Heart right ventricle (tissue), 16 donors: Measurements from ENCODE around the gene TRIM13. TPM values are rescaled to one million over a fixed set of nuclear protein-coding genes. Genes with fewer than 3 reads are reported as not detected.
"Not testable (repeated sequence)": the region's sequence is repeated elsewhere in the genome, so short reads cannot be mapped to it uniquely, and the experiment has no call there.

Source experiments
- ATAC-seq, 8 donors: fragments of 200-7000 bp; cut with Tn5 transposase; one replicate each; pipeline ENCODE4 v1.9.1; 2020; ENCODE audit warnings: mild to moderate bottlenecking in 8 of 8, moderate library complexity in 8 of 8, moderate number of reproducible peaks in 1 of 8
- DNase-seq, 2 donors: peaks; one replicate each; pipeline ENCODE4 v3.0.0-alpha.2; 2020
- H3K27ac ChIP-seq, 10 donors: fragments of 200-600 bp; sonication (generic) in 2 of 10; one replicate each; pipeline versions ENCODE4 v1.5.0 to v1.8.0; 2020 to 2022; ENCODE audit warnings: mild to moderate bottlenecking in 3 of 10
- H3K27me3 ChIP-seq, 7 donors: fragments of 200-600 bp; one replicate each; pipeline ENCODE4 v1.8.0; 2021 to 2022; ENCODE audit warnings: mild to moderate bottlenecking in 2 of 7
- H3K36me3 ChIP-seq, 9 donors: fragments of 200-600 bp; sonication (generic) in 1 of 9; one replicate each; pipeline versions ENCODE4 v1.5.0 to v1.8.0; 2020 to 2022; ENCODE audit warnings: mild to moderate bottlenecking in 2 of 9
- H3K4me1 ChIP-seq, 9 donors: fragments of 200-600 bp; sonication (generic) in 1 of 9; one replicate each; pipeline versions ENCODE4 v1.5.0 to v1.8.0; 2020 to 2022; ENCODE audit warnings: mild to moderate bottlenecking in 4 of 9
- H3K4me3 ChIP-seq, 10 donors: fragments of 200-600 bp; sonication (generic) in 2 of 10; one replicate each; pipeline versions ENCODE4 v1.5.0 to v1.8.0; 2020 to 2022; ENCODE audit warnings: mild to moderate bottlenecking in 7 of 10, moderate library complexity in 2 of 10
- H3K9me3 ChIP-seq, 11 donors: fragments of 200-600 bp in 10 of 11; sonication (generic) in 2 of 11; one replicate each; pipeline versions ENCODE4 v1.5.0 to v1.8.0; 2013 to 2022; ENCODE audit warnings: mild to moderate bottlenecking in 2 of 11, control low read depth in 1 of 11, moderate library complexity in 1 of 11
- CTCF ChIP-seq, 9 donors: fragments of 200-600 bp; sonication (generic) in 2 of 9; IDR thresholded peaks; one replicate each; pipeline versions ENCODE4 v1.5.0 to v1.8.0; 2021 to 2022; ENCODE audit warnings: antibody characterized with exemption in 9 of 9, mild to moderate bottlenecking in 5 of 9, moderate library complexity in 1 of 9
- WGBS, 2 donors: extraction: QIAGEN DNeasy Blood & Tissue Kit; methylation state at CpG; one replicate each; pipeline ENCODE4 v1.1.7; 2013; ENCODE audit warnings: inconsistent platforms in 1 of 2; 5-methylcytosine and 5-hydroxymethylcytosine counted together
- intact Hi-C, 10 donors: fragments of 100-400 bp; cut with DNase I; formaldehyde crosslinking; loops; one replicate each; pipeline versions ENCODE4 v1.11.1 to v1.14.2; 2022
- long read RNA-seq, 3 donors: library from polyadenylated mRNA; unstranded; transcript quantifications; one replicate each; pipeline ENCODE4 v2.0.0, GENCODE V29; 2020 to 2021
- polyA plus RNA-seq, 2 donors: library from polyadenylated mRNA; stranded (reverse); fragments of 200-250 nt; gene quantifications; one replicate each; pipeline ENCODE4 v1.2.3, GENCODE V29; 2013
- total RNA-seq, 10 donors: library from RNA; stranded (reverse); fragmentation: NEBNext Ultra II Directional in 3 of 10; extraction: Animal tissue kit (Norgen Biotek cat#: 25700) in 3 of 10; gene quantifications; one replicate each; pipeline versions ENCODE4 v1.2.1 to v1.2.4, GENCODE V29; 2021 to 2023
- donor health status: Arrhythmogenic right ventricular cardiomyopathy.
- donor health status: ischemic (EF 13 %, LVEDD 7.1; RV severe dilation, severe dysfunction).
- donor health status: healthy with polysubstance abuse.
- donor health status: DM: no; HTN: yes; CAD: no.
- donor health status: DM: no; HTN: no; CAD: no.
- donor health status: ischemic (EF 25% LVEDD 6.9; RV normal size, moderate dysfunction).
- donor health status: ischemic (EF 25% LVEDD 5.7; RV mildly dilated, moderate dysfunction).
- donor health status: healthy.
- donor health status: DM: yes; HTN: yes; CAD: no.
- donor health status: Ischemic cardiomyopathy.
- donor health status: ischemic (EF 35%, LVEDD 5.7; RV mildly dilated, moderate dysfunction).
- donor health status: nonischemic (EF 11% LVEDD 7.7; RV severe dilation, severe dysfunction).
- donor health status: DM: yes; HTN: yes; CAD: no.
- donor health status: PGD.
- donor health status: ischemic (EF 29% LVEDD 5.4; RV normal size, mild dysfunction).
- donor health status: nonischemic (EF 23%, LVEDD 6.1; RV moderate dilation, normal function).

Gene TRIM13
- total RNA-seq = 10 to 100 TPM; 16.0 to 26.9 (median 19.1) TPM
- 10 to 100 TPM in 1 of 2 donors, 1 to 10 TPM in 1; 9.7 to 24.6 TPM for polyA plus RNA-seq
- long read RNA-seq, donor 1, full-length matches to known transcripts = 19 of 23 reads
- long read RNA-seq, donor 1, partial matches to known transcripts = 0 of 23 reads
- long read RNA-seq, donor 1, other reads (novel, unspliced or antisense) = 4 of 23 reads
- long read RNA-seq, donor 2, transcript TRIM13-204 (3 exons, 2,607 nt) = major isoform, 10 of 15 reads
- long read RNA-seq, donor 2, partial matches to known transcripts = 0 of 15 reads
- long read RNA-seq, donor 2, other reads (novel, unspliced or antisense) = 4 of 15 reads
- long read RNA-seq, donor 3, full-length matches to known transcripts = 39 of 44 reads
- long read RNA-seq, donor 3, partial matches to known transcripts = 1 of 44 reads
- long read RNA-seq, donor 3, other reads (novel, unspliced or antisense) = 4 of 44 reads

DNA sequence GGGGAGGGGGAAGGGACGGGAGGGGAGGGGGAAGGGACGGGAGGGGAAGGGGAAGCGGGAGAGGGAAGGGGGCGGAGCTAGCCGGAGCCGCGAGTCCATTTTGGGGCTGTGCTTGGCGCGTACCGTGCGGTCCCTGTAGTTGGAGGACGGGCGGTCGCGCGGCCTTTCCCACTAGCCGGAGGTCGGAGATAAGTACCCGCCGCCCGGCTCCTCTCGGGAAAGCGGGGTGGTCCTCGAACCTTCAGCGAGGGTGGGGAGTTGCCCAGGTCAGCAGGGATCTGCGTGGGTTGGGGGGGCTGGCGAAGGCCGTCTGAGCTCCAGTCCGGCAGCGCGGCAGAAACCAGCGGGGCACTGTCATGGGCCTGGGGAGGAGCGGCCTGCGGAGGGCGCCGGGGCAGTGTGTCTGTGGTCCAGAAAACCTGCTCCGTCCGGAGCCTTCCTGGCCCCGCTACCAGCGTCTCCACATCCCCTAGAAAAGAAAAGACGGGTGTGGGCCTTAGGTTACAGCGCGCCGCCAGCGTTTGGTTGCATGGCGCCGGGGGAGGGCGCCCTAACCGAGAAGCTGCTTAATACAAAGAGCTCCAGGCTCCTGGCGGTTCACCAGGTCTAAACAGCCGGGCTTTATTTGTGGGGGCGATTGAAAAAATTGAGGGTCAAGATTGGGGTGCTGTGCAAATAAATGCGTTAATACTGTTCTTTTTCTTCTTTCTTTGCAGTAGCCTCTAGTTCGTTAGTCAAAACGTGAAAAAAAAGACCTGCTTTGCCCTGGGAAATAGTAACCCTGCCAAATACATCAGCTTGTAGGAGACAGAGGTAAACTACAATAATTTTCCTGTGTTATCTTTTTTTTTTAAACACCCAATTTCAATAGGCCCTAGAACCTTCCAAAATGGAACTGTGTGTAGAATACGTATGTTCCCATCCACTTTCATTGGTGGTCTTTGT is at the start of gene TRIM13:
Gene TRIM13, plus strand, starts transcription at position 92 of the 945 bp plus-strand sequence. CDS start 14,899 bp downstream, outside the sequence.
- Histone ChIP-seq H3K4me1 (peaks cover 11 to 58% (median 48%) of the 10 kb centered on the region in 9 donors), H3K36me3 (peaks cover 0 to 53% (median 12%) of the 10 kb centered on the region in 9 donors), H3K9me3 (no peaks in the 10 kb centered on the region), H3K27ac (peak within 1 kb of the TSS; percentile 93 to 100 (median 99)), H3K4me3 (peak within 1 kb of the TSS; percentile 61 to 99 (median 91)), H3K27me3 (no peaks in the 10 kb centered on the region)
- DNase-seq (peak; percentile 91), ATAC-seq (peak; percentile 87 to 95 (median 93))
- peak; percentile 35 to 94 (median 80) for TF ChIP-seq CTCF (IDR thresholded peaks at IDR 0.05)
- intact Hi-C loops = loop anchor here in 8 of 10 donors (1.0 to 10.0 kb wide), 18 partner anchors 60 to 915 kb away; partner anchors contain the start of gene SPRYD7 (in 2 of the 8)
- WGBS, 2 donors = 1% methylated on average over 51 to 54 of the region's 56 CpGs

- intact Hi-C loops, H3K4me3 ChIP-seq: not testable (repeated sequence)
These were observed 48.0 kb upstream of the TRIM13 start for GRCh38 chr13:49948777-49949270.

DNA sequence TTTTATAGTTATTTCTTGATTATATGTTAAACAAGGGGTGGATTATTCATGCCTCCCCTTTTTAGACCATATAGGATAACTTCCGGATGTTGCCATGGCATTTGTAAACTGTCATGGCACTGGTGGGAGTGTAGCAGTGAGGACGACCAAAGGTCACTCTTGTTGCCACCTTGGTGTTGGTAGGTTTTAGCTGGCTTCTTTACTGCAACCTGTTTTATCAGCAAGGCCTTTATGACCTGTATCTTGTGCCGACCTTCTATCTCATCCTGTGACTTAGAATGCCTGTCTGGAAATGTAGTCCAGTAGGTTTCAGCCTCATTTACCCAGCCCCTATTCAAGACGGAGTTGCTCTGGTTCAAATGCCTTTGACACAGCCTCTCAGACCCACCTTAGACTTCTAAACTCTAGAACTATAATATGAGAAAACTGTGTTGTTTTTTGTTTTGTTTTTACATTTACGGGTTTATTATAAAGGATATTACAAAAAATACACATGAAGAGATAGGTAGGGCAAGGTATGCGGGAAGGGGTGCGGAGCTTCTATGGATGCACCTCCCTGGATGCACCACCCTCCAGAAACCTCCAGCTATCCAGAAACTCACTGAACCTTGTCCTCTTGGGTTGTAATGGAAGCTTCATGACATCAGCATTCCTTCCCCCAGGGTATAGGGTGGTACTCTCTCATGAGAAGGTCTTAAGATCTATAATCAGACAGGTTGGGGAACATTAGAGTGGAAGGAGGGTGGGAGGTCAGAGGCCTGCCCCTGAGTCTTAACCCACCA is 44.9 kb upstream of the TRIM13 start:
- Histone ChIP-seq H3K9me3 (no peaks in the 10 kb centered on the region), H3K27me3 (no peaks in the 10 kb centered on the region), H3K36me3 (no peaks in the 10 kb centered on the region), H3K4me3 (no peak overlapping the region), H3K4me1 (peaks cover 0 to 6% (median 0%) of the 10 kb centered on the region in 9 donors), H3K27ac (no peak overlapping the region)
- no peak for DNase-seq
- ATAC-seq = no peak
- no peak for TF ChIP-seq CTCF (IDR thresholded peaks at IDR 0.05)
- intact Hi-C loops = no loop called here
- WGBS, 2 donors = 82 to 84% methylated on average over 7 of the region's 7 CpGs

More at GRCh38 chr13:49948777-49949270, 48.0 kb upstream of the TRIM13 start:
- not testable (repeated sequence) for H3K36me3 ChIP-seq, H3K27ac ChIP-seq, H3K27me3 ChIP-seq, ATAC-seq, H3K9me3 ChIP-seq, DNase-seq, H3K4me1 ChIP-seq
- WGBS, 2 donors = 95 to 97% methylated on average over 6 of the region's 6 CpGs

GRCh38 chr13:49953560-49953959 is 43.3 kb upstream of the TRIM13 start:
- H3K4me3 ChIP-seq = no peak overlapping the region
- H3K4me1 ChIP-seq = peaks cover 0 to 6% (median 0%) of the 10 kb centered on the region in 9 donors
- no peak overlapping the region for H3K27ac ChIP-seq
- ATAC-seq (no peak), DNase-seq (no peak)
- H3K9me3 ChIP-seq = no peaks in the 10 kb centered on the region
- no peak for TF ChIP-seq CTCF (IDR thresholded peaks at IDR 0.05)
- H3K36me3 ChIP-seq = no peaks in the 10 kb centered on the region
- WGBS, 2 donors = 94 to 96% methylated on average over 1 of the region's 1 CpG
- H3K27me3 ChIP-seq = no peaks in the 10 kb centered on the region
- intact Hi-C loops = no loop called here
